H54 (cell line): Measurements from ENCODE around the gene ETFDH.
"Not testable (repeated sequence)": the region's sequence is repeated elsewhere in the genome, so short reads cannot be mapped to it uniquely, and the experiment has no call there.

Experiments
- DNase-seq: peaks from one replicate; pipeline ENCODE4 v3.0.0; 2011; ENCODE audit warnings: low spot score, mixed read lengths; ENCODE audit not compliant: insufficient read length
- FAIRE-seq: peaks from 3 replicates; lab custom pipeline; 2011; peaks lifted over from hg19 to GRCh38; lab: Jason Lieb, UNC
- POLR2A ChIP-seq: IDR thresholded peaks from 2 replicates; pipeline ENCODE4 v1.6.1; 2011; ENCODE audit warnings: low read depth, mild to moderate bottlenecking, low read length

ETFDH gene

DNA sequence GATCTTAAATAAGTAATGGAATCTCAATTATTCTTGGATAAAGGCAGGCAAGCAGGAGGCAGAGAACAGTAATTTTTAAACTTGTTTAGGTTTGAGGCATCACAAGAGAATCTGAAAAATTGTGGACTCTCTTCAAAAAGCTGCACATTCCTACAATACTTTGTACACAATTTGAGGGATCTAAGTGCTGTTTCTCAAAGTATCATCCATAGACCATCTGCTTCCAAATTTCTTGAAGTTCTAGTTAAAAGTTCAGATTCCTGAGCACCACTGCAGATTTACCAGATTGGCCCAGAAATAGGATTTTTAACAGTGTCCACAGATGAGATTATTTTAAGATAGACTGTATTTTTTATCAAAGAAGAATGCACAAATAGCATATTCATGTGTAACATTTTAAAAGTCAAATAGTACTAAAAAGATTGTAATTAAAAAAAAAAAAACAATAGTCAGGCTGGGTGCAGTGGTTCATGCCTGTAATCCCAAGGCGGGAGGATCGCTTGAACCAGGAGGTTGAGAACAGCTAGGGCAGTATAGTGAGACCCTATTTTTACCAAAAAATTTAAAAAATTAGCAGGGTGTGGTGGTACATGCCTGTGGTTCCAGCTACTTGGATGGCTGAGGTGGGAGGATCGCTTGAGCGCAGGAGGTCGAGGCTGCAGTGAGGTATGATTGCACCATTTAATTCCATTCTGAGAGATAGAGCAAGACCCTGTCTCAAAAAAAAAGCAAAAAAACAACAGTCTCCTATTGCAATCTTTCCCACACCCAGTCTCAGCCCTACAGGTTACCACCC, 82.5 kb downstream of the ETFDH start:
- no peak for FAIRE-seq
- DNase-seq, result no peak
- no peak for TF ChIP-seq POLR2A

DNA sequence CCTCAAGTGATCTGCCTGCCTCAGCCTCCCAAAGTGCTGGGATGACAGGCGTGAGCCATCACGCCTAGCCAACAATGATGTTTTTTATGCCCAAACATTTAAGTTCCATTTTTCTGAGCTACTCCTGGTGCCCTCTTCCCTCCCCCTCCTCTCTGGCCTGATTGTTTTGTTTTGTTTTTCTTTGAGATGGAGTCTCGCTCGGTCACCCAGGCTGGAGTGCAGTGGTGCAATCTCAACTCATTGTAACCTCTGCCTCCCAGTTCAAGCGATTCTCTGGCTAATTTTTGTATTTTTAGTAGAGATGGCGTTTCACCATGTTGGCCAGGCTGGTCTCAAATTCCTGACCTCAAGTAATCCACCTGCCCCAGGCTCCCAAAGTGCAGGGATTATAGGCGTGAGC, 83.7 kb downstream of the ETFDH start:
- not testable (repeated sequence) for DNase-seq, FAIRE-seq

DNA sequence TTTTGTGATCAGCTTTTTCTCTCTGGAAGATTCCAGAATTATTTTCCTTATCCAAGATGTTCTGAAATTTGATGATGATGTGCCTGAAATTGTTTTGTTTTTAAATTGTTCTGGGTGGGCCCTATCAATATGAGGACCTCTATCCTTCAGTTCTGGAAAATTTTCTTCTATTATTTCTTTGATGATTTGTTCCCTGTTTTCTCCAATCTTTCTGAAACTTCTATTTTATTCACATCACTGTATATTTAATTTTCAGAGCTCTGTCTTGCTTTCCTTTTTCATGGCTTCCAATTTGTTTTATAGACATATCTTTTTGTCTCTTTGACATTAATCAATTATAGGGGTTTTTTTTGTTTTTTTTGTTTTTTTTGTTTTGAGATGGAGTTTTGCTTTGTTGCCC, 84.5 kb downstream of the ETFDH start:
- no peak for TF ChIP-seq POLR2A
- DNase-seq (no peak), FAIRE-seq (no peak)

DNA sequence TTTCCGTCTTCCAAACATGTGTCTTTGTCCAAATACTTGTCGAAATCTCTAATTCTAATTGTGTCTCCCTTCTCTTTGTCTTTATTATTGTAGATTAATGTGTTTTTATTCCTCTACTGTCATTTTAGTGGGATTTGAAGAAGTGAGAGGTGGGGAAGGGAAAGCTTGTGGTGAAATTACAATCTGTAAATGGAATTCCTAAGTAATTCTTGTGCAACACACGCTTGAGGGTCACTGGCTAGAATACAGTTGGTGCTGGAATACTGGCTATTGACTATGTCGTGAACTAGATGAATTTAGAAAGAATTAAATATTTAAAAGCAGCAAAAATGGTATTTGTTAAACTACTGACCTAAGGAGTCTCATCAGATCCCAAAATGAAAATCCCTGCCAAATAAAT, 86.0 kb downstream of the ETFDH start:
- TF ChIP-seq POLR2A, result no peak
- FAIRE-seq, result no peak
- no peak for DNase-seq

DNA sequence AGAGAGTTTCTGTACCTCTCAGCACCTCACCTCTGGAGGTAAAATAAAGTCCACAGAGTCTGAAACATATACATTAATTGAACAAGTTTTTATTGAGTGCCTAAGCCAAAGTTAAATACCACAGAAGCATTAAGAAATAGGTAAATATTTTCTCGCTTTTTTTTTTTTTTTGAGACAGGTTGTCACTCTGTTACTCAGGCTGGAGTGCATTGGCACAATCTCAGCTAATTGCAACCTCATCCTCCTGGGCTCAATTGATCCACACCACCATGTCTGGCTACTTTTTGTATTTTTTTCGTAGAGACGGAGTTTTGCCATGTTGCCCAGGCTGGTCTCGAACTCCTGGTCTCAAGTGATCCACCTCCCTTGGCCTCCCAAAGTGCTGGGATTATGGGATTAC, 86.6 kb downstream of the ETFDH start:
- no peak for TF ChIP-seq POLR2A
- FAIRE-seq (no peak), DNase-seq (no peak)
